Measurements from ENCODE around the gene PIGN.

PIGN gene

GRCh38 chr18:62106271-62106670, 80.6 kb downstream of the PIGN start:
- no peak for DNase-seq

- no peak for DNase-seq
These were observed 81.5 kb downstream of the PIGN start for GRCh38 chr18:62105376-62105775.

- DNase-seq = no peak
These were observed 84.6 kb downstream of the PIGN start for GRCh38 chr18:62102221-62102620.

- DNase-seq = no peak
These were observed 85.5 kb downstream of the PIGN start for GRCh38 chr18:62101321-62101721.

GRCh38 chr18:62098960-62099359, 87.9 kb downstream of the PIGN start:
- no peak for DNase-seq

- DNase-seq = no peak
These were observed 89.2 kb downstream of the PIGN start for GRCh38 chr18:62097698-62098097.

- no peak for DNase-seq
These were observed 95.3 kb downstream of the PIGN start for GRCh38 chr18:62091487-62092120.

- no peak for DNase-seq
These were observed 97.7 kb downstream of the PIGN start for GRCh38 chr18:62089174-62089573.

- no peak for DNase-seq
These were observed 98.7 kb downstream of the PIGN start for GRCh38 chr18:62088156-62088555.

- no peak for DNase-seq
These were observed 101.1 kb downstream of the PIGN start for GRCh38 chr18:62085756-62086155.

- DNase-seq = no peak
These were observed 105.0 kb downstream of the PIGN start for GRCh38 chr18:62081761-62082294.

- DNase-seq = no peak
These were observed 105.6 kb downstream of the PIGN start for GRCh38 chr18:62081248-62081647.

- DNase-seq = no peak
These were observed 106.5 kb downstream of the PIGN start for GRCh38 chr18:62080172-62080900.

GRCh38 chr18:62073461-62074281, 113.2 kb downstream of the PIGN start:
- no peak for DNase-seq

- no peak for DNase-seq
These were observed 114.5 kb downstream of the PIGN start for GRCh38 chr18:62072370-62072769.

GRCh38 chr18:62071071-62071470, 115.8 kb downstream of the PIGN start:
- DNase-seq = no peak

GRCh38 chr18:62070302-62070701, 116.6 kb downstream of the PIGN start:
- no peak for DNase-seq

GRCh38 chr18:62069556-62069955, 117.3 kb downstream of the PIGN start:
- DNase-seq = no peak

GRCh38 chr18:62066102-62066818, 120.6 kb downstream of the PIGN start:
- DNase-seq = no peak

GRCh38 chr18:62064361-62064760, 122.5 kb downstream of the PIGN start:
- no peak for DNase-seq

- DNase-seq = no peak
These were observed 124.9 kb downstream of the PIGN start for GRCh38 chr18:62061821-62062478.

- DNase-seq = no peak
These were observed 126.0 kb downstream of the PIGN start for GRCh38 chr18:62060820-62061219.
